Chondrocyte (in vitro differentiated cells): Measurements from ENCODE around the gene EDN1. TPM values are rescaled to one million over a fixed set of nuclear protein-coding genes. Genes with fewer than 3 reads are reported as not detected.

Experiments
- DNase-seq: peaks from one replicate; pipeline ENCODE4 v3.0.0; 2021; ENCODE audit warnings: mixed read lengths, low spot score
- H3K27ac Mint-ChIP-seq: one replicate; pipeline ENCODE4 v1.8.0; 2021; ENCODE audit warnings: mild to moderate bottlenecking, moderate library complexity, mixed read lengths; ENCODE audit not compliant: unreplicated experiment
- H3K27me3 Mint-ChIP-seq: 2 replicates; pipeline ENCODE4 v1.8.0; 2021; ENCODE audit warnings: low read depth, mixed read lengths
- H3K36me3 Mint-ChIP-seq: 2 replicates; pipeline ENCODE4 v1.8.0; 2021; ENCODE audit warnings: low read depth, mixed read lengths
- H3K4me1 Mint-ChIP-seq: 2 replicates; pipeline ENCODE4 v1.8.0; 2021; ENCODE audit warnings: low read depth, mild to moderate bottlenecking, mixed read lengths
- H3K4me3 Mint-ChIP-seq: one replicate; pipeline ENCODE4 v1.8.0; 2021; ENCODE audit warnings: mild to moderate bottlenecking, moderate library complexity, mixed read lengths; ENCODE audit not compliant: unreplicated experiment
- H3K9me3 Mint-ChIP-seq: 2 replicates; pipeline ENCODE4 v1.8.0; 2021; ENCODE audit warnings: low read depth, mixed read lengths
- total RNA-seq: library from RNA; stranded (reverse); gene quantifications from 3 replicates; pipeline ENCODE4 v1.2.1, GENCODE V29; 2021
- TF ChIP-seq, protein P1 (sequence below): fragments of 200-600 bp; sonication (generic); IDR thresholded peaks from 2 replicates; pipeline ENCODE4 v1.5.0; 2021; ENCODE audit warnings: antibody characterized with exemption, mild to moderate bottlenecking, moderate library complexity

EDN1 gene
- total RNA-seq, 1 donor from 2014 or later: 16.9 TPM

GRCh38 chr6:12276930-12277315 is 13.2 kb upstream of the EDN1 start:
- no peaks in the 10 kb centered on the region for H3K36me3 Mint-ChIP-seq
- no peak overlapping the region for H3K4me3 Mint-ChIP-seq
- H3K27ac Mint-ChIP-seq: no peak overlapping the region
- no peak for DNase-seq
- peaks cover 3% of the 10 kb centered on the region for H3K9me3 Mint-ChIP-seq
- TF ChIP-seq, protein P1, sequence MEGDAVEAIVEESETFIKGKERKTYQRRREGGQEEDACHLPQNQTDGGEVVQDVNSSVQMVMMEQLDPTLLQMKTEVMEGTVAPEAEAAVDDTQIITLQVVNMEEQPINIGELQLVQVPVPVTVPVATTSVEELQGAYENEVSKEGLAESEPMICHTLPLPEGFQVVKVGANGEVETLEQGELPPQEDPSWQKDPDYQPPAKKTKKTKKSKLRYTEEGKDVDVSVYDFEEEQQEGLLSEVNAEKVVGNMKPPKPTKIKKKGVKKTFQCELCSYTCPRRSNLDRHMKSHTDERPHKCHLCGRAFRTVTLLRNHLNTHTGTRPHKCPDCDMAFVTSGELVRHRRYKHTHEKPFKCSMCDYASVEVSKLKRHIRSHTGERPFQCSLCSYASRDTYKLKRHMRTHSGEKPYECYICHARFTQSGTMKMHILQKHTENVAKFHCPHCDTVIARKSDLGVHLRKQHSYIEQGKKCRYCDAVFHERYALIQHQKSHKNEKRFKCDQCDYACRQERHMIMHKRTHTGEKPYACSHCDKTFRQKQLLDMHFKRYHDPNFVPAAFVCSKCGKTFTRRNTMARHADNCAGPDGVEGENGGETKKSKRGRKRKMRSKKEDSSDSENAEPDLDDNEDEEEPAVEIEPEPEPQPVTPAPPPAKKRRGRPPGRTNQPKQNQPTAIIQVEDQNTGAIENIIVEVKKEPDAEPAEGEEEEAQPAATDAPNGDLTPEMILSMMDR: no peak
- peaks cover 20% of the 10 kb centered on the region for H3K4me1 Mint-ChIP-seq
- H3K27me3 Mint-ChIP-seq: no peaks in the 10 kb centered on the region

DNA sequence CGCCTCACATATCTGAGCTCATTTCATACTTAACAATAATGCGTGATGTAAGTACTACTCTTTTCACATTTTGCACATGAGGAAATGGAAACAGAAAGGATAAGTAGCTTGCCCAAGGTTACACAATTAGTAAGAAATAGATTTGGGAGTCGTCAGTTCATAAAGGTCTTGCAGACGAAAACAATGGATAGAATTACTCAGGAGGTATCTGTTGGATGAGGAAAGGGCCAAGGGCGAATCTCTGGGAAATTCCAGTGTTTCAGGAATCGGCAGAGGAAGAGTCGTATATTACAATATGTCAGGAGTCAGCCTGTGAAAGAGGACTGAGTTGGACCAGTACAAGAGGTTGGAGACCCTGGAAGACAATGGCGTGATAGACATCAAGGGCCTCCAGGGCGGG is 12.8 kb upstream of the EDN1 start:
- no peak overlapping the region for H3K27ac Mint-ChIP-seq
- H3K9me3 Mint-ChIP-seq: no peaks in the 10 kb centered on the region
- TF ChIP-seq, protein P1: no peak
- peaks cover 20% of the 10 kb centered on the region for H3K4me1 Mint-ChIP-seq
- H3K4me3 Mint-ChIP-seq: no peak overlapping the region
- DNase-seq: no peak
- no peaks in the 10 kb centered on the region for H3K36me3 Mint-ChIP-seq
- H3K27me3 Mint-ChIP-seq: no peaks in the 10 kb centered on the region

DNA sequence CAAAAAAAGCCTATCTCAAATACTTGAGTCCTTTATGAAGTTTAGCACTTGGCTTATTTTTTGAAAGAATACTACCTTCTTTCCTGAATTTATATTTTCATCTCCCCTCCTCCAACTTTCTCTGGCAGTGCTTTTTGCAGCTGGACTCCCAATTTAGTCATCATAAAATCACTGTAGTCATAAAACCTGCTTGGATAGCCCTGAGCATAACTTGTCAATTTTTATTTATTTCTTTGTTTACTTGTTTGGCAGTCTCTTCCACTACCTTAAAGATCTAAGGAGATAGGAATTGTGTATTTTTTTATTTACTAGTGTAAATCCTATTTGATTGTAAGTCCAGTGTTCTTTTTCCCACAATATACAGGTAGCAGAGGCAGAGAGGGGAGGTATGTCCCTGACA is 11.2 kb upstream of the EDN1 start:
- no peak for DNase-seq
- TF ChIP-seq, protein P1: no peak
- Mint-ChIP-seq H3K27ac (no peak overlapping the region), H3K9me3 (no peaks in the 10 kb centered on the region), H3K27me3 (no peaks in the 10 kb centered on the region), H3K4me3 (no peak overlapping the region), H3K4me1 (peaks cover 20% of the 10 kb centered on the region), H3K36me3 (no peaks in the 10 kb centered on the region)

- no peaks in the 10 kb centered on the region for H3K36me3 Mint-ChIP-seq
- TF ChIP-seq, protein P1: no peak
- H3K27me3 Mint-ChIP-seq: no peaks in the 10 kb centered on the region
- no peak overlapping the region for H3K27ac Mint-ChIP-seq
- no peaks in the 10 kb centered on the region for H3K9me3 Mint-ChIP-seq
- peaks cover 20% of the 10 kb centered on the region for H3K4me1 Mint-ChIP-seq
- H3K4me3 Mint-ChIP-seq: no peak overlapping the region
- no peak for DNase-seq
These were observed 10.7 kb upstream of the EDN1 start for GRCh38 chr6:12279322-12280091.

- Mint-ChIP-seq H3K36me3 (no peaks in the 10 kb centered on the region), H3K4me1 (peaks cover 15% of the 10 kb centered on the region), H3K27ac (no peak overlapping the region), H3K9me3 (no peaks in the 10 kb centered on the region), H3K4me3 (no peak overlapping the region), H3K27me3 (no peaks in the 10 kb centered on the region)
- TF ChIP-seq, protein P1: no peak
- DNase-seq: no peak
These were observed 9.7 kb upstream of the EDN1 start for GRCh38 chr6:12280458-12280857.
